HL-60/S4 treated with retinoic acid at 250 ng/mL for 4 days and 3 days (cell line): ENCODE results near the gene KRT8.
"Not testable (repeated sequence)": the region's sequence is repeated elsewhere in the genome, so short reads cannot be mapped to it uniquely, and the experiment has no call there.

Experiments
- in situ Hi-C: fragments of 300-500 bp; cut with MboI; formaldehyde crosslinking; loops from 2 replicates; pipeline ENCODE4 v1.7.0; 2022; ENCODE audit warnings: low sequenced_read_pairs

The KRT8 gene

GRCh38 chr12:52903285-52903854 is 1.5 kb downstream of the KRT8 start:
- in situ Hi-C loops = no loop called here

DNA sequence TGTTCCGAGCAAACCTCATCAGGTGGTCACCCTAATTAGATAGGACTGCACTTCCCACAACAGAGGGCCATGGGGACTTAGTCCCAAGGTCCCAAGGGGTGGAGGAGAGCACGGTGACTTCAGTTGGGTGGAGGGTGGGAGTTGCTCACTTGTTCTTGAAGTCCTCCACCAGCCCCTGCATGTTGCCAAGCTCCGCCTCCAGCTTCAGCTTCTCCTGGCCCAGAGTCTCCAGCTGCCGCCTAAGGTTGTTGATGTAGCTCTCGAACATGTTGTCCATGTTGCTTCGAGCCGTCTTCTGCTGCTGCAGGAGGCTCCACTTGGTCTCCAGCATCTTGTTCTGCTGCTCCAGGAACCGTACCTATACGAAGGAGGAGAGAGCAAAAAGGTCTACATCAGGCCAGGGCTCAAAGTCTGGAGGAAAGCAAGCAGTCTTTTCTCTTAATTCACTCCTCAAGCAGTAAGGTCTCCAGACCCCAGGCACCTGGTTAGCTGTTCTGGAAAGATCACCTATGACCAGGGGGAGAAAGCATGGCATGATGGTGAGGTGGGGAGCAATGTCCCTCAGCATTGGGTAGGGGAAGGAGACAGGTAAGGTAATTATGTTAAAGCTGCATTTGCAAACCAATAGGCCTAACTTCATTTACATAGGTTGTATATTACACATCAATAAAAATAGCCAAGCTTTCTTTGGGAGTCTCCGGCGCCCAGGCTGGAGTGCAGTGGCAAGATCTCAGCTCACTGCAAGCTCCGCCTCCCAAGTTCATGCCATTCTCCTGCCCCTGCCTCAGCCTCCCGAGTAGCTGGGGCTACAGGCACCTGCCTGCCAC is 2.9 kb downstream of the KRT8 start:
- in situ Hi-C loops = no loop called here

- in situ Hi-C loops = no loop called here
Observed at GRCh38 chr12:52900896-52901714, 3.8 kb downstream of the KRT8 start.

GRCh38 chr12:52900166-52900895 is 4.5 kb downstream of the KRT8 start:
- in situ Hi-C loops = no loop called here

DNA sequence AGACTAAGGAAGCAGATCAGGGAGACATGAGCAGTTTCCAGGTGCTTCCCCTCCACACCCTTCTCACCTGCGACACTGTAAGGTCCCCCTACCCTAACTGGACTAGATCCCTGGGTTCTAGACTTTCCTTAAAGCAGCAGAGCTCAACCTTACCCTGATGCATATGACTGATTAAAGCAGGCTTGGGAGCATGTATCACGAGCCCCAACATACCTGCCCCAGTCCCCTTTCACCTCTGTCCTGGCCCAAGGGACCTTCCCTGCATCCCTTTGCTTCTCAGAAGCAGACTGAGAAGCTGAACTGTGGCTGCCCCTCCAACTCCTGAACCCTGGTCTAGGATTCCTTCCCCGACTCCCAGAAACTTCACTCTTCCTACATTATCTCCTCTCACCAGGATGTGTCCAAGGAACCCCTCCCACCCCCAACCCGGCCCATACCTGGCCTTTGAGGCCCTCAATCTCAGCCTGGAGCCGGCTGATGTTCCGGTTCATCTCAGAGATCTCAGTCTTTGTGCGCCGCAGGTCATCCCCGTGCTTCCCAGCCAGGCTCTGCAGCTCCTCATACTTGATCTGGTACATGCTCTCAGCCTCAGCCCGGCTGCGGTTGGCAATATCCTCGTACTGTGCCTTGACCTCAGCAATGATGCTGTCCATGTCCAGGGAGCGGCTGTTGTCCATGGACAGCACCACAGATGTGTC is 5.4 kb downstream of the KRT8 start:
- in situ Hi-C loops = no loop called here

DNA sequence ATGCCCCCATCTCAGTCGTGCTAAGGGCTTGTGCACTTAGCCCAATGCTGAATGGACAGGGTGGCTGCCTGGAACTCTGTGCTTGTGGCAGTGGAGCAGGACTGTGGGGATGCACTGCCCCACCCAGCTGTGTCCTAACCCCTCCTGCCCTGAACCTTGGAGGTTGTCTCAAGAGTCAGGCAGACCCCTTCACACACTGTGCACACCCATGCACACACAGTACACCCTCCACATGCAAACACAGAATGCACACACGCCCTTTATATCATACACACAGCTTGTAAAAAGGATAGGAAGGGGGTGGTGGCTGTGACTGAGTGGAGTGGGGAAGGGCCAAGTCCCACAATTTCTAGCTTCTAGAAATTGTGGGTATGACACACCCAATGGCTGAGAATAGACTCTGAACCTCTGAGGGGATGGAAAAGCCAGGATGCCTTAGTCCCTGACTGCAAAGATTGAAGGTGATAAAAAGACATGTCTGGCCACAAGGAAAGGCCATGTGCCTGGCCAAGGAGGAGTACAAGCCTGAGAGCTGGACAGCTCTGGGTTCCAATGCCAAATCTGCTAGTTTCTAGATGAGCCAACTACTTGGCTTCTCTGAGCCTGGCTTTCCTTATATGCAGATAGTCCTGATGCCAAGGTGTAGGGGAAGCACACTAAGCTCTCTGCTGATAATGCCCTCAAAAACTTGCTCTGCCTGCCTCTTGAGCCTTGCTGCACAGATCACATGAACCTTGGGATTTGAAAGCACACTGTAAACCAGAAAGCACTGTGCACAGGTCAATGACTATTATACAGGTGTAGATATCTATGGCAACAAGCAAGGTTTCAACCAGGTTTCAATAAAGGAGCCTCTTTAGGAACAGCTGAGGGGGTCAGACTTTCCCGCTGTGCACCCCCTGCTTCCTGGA is 8.4 kb downstream of the KRT8 start:
- in situ Hi-C loops = no loop called here

DNA sequence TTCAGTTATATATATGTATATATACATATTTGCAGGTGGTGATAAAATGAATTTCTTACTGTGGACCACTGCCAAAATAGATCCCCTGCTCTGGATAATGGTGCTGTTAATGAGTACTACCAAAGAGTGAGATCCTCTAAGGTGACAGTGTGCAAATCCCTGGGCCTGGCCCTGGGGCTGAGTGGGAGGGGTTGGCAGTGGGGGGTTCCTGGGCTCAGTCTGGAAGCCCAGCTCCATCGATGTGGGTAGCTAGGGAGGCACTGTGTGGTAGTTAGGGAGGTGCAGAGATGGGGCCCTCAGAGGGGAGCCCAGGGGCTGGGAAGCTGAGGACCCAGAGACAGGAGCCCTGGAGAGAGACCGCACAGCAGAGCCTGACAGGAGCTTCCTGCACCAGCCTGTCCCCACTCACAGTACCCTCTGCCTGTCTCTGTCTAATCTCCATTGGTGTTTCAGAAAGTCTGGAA is 9.1 kb downstream of the KRT8 start:
- in situ Hi-C loops = no loop called here

- in situ Hi-C loops = no loop called here
Observed at GRCh38 chr12:52892974-52893373, 11.9 kb downstream of the KRT8 start.

DNA sequence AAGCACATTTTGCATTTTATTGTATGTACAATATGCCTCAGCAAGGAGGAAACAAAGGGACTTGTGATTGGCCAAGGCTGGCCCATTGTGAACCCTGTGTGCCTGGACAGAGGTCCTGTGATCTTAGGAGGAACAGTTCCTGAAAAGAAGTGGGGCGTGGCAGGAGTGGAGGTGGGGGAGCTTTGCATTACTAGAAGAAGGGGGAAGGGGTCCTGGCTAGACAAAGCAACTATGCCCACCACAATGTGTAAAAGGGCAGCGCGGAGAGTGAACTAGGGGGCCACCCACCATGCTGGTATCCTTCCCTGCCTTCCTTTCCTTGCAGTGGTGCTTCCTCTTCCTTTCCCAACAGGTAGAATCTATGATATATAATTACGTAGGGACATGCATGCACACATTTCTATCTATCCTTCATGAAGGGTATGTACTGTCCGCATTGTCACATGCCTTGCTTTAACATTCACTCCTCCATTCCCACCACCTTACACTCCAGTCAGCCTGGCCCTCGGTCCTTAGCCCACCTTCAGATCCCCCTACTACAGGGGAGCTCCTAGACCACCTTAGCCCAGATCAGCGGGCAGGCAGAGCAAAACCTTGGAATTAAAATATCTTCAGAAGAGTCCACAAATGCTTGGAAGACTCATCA is 12.5 kb downstream of the KRT8 start:
- in situ Hi-C loops = no loop called here

- in situ Hi-C loops = no loop called here
Observed at GRCh38 chr12:52891044-52891443, 13.8 kb downstream of the KRT8 start.

GRCh38 chr12:52890417-52890816 is 14.5 kb downstream of the KRT8 start:
- in situ Hi-C loops = no loop called here

GRCh38 chr12:52884526-52885293 is 20.2 kb downstream of the KRT8 start:
- in situ Hi-C loops = loop anchor here (5.0 kb wide), 1 partner anchor 98 kb away; no protein-coding TSS in a partner anchor

DNA sequence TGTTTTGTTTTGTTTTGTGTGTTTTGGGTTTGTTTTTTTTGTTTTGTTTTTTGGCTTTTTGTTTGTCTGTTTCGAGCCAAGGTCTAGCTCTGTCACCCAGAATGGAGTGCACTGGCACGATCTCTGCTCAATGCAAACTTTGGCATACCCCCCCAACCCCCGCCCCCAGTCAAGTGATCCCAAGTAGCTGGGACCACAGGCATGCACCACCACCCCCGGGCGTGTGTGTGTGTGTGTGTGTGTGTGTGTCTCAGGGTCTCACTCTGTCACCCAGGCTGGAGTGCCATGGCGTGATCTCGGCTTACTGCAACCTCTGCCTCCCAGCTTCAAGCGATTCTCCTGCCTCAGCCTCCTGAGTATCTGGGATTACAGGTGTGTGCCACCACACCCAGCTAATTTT is 24.4 kb downstream of the KRT8 start:
- in situ Hi-C loops = not testable (repeated sequence)

- in situ Hi-C loops = no loop called here
Observed at GRCh38 chr12:52879394-52880351, 25.2 kb downstream of the KRT8 start.

DNA sequence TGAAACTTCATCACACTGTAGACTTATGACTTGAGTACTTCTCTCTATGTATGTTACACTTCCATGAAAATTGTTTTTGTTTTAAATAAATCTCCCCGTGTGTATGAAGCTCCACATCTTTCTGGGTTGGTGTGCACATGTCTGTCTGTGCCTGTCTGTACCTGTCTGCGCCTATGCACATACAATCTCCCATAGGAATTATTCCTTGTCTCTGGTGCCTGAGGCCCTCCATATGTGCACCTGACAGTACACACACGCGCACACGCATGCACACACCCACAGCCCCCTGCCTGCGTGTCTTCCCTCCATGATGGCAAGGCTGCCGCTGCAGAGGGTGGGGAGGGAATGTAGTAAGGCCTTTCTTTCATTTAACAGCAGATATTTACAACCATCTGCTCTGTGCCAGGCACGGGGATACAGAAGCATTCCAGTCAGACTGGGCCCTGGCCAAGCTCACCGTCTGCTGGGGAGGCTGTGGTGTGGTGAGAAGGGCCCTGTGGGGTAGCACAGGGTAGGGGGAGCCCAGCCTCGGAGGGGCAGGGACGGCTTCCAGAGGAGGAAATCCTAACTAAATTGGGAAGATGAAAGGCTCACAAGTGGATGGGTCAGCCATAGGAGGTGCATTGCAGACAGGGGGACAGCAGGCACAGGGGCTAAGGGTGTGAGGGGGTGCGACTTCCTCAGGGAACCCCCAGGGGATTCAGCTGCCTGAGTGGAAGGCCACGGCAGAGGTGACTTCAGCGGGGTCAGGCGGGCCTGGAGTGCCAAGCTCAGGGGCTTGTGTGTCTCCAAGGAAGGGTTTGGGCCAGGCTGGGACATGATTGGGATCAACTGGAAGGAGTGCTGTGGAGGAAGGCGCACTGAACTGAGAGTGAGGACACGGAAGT is 26.1 kb downstream of the KRT8 start:
- in situ Hi-C loops = no loop called here

DNA sequence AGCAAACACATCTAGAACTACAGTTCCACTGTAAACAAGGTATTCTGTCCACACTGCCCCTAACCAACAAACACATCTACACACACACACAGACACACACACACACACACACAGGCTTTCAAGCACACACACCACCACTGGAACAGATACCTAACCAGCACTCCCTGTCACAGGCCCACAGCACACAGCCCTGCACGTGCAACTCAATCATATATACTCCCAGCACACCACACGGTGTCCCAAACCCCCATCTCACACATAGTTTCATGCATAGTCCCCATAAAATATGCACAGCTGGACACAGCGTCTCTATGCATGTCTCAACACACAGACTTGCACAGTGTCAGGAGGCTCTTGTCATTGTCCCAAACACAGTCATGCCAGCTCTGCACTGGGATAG is 27.6 kb downstream of the KRT8 start:
- in situ Hi-C loops = no loop called here
